Psoas muscle (tissue), 8 donors: ENCODE measurements around the gene SPTA1. TPM values are rescaled to one million over a fixed set of nuclear protein-coding genes. Genes with fewer than 3 reads are reported as not detected.

Source experiments
- ATAC-seq, 4 donors: fragments of 200-7000 bp; cut with Tn5 transposase; one replicate each; pipeline ENCODE4 v1.9.1; 2020; ENCODE audit warnings: moderate library complexity in 3 of 4, mild to moderate bottlenecking in 2 of 4
- DNase-seq, 2 donors: peaks; one replicate each; pipeline ENCODE4 v3.0.0-alpha.2; 2020
- H3K27ac ChIP-seq: fragments of 200-600 bp; one replicate; pipeline ENCODE4 v1.8.0; 2022
- H3K27me3 ChIP-seq, 3 donors: fragments of 200-600 bp in 1 of 3; one replicate each; pipeline versions ENCODE4 v1.6.1 to v1.8.0; 2013 to 2022; ENCODE audit warnings: low read length in 2 of 3, mild to moderate bottlenecking in 2 of 3, moderate library complexity in 1 of 3; ENCODE audit not compliant: insufficient read depth in 3 of 3
- H3K36me3 ChIP-seq, 2 donors: fragments of 200-600 bp in 1 of 2; one replicate each; pipeline versions ENCODE4 v1.6.1 to v1.8.0; 2013 to 2022; ENCODE audit warnings: low read depth in 1 of 2, mild to moderate bottlenecking in 1 of 2, moderate library complexity in 1 of 2; ENCODE audit not compliant: insufficient read depth in 1 of 2
- H3K4me1 ChIP-seq: fragments of 200-600 bp; one replicate; pipeline ENCODE4 v1.8.0; 2022
- H3K4me3 ChIP-seq: fragments of 200-600 bp; one replicate; pipeline ENCODE4 v1.8.0; 2022; ENCODE audit warnings: mild to moderate bottlenecking
- H3K9me3 ChIP-seq: fragments of 200-600 bp; one replicate; pipeline ENCODE4 v1.8.0; 2022
- WGBS, 3 donors: extraction: QIAGEN DNeasy Blood & Tissue Kit; methylation state at CpG; one replicate each; pipeline versions ENCODE4 v1.1.6 to v1.1.7; 2013; 5-methylcytosine and 5-hydroxymethylcytosine counted together
- intact Hi-C, 2 donors: fragments of 100-400 bp; cut with DNase I; formaldehyde crosslinking; loops; one replicate each; pipeline versions ENCODE4 v1.11.0 to v1.14.2; 2022
- long read RNA-seq, 2 donors: library from polyadenylated mRNA; unstranded; transcript quantifications; one replicate each; pipeline ENCODE4 v2.0.0, GENCODE V29; 2021
- polyA plus RNA-seq, 3 donors: library from polyadenylated mRNA; stranded (reverse); fragments of 200-250 nt; gene quantifications; one replicate each; pipeline ENCODE4 v1.2.3, GENCODE V29; 2013
- total RNA-seq, 4 donors: library from RNA; stranded (reverse); fragmentation: NEBNext Ultra II Directional in 2 of 4; extraction: Animal tissue kit (Norgen Biotek cat#: 25700) in 2 of 4; gene quantifications; one replicate each; pipeline versions ENCODE4 v1.2.1 to v1.2.4, GENCODE V29; 2021 to 2023
- TF ChIP-seq, protein P1 (sequence below): fragments of 200-600 bp; IDR thresholded peaks from one replicate; pipeline ENCODE4 v1.8.0; 2022; ENCODE audit warnings: antibody characterized with exemption
- donor health status: healthy with polysubstance abuse.
- donor health status: DM: no; HTN: no; CAD: no; lungs with moderate emphysema.
- donor health status: Bipolar disorder and iron deficiency.
- donor health status: healthy.
- donor health status: DM: yes; HTN: yes; CAD: no.
- donor health status: DM: no; HTN: no; CAD: no.
- donor health status: DM: no; HTN: no; CAD: no.
- donor health status: DM: yes; HTN: yes; CAD: no.

SPTA1 gene
- total RNA-seq (under 1 TPM in 2 of 4 donors, not detected in 2; 0.57 to 0.74 TPM), polyA plus RNA-seq (under 1 TPM; 0.05 to 0.14 (median 0.07) TPM)
- long read RNA-seq, donor 1, partial matches to known transcripts: 1 of 1 reads
- long read RNA-seq, donor 1, other reads (novel, unspliced or antisense): 0 of 1 reads
- long read RNA-seq, donor 2: 0 reads

DNA sequence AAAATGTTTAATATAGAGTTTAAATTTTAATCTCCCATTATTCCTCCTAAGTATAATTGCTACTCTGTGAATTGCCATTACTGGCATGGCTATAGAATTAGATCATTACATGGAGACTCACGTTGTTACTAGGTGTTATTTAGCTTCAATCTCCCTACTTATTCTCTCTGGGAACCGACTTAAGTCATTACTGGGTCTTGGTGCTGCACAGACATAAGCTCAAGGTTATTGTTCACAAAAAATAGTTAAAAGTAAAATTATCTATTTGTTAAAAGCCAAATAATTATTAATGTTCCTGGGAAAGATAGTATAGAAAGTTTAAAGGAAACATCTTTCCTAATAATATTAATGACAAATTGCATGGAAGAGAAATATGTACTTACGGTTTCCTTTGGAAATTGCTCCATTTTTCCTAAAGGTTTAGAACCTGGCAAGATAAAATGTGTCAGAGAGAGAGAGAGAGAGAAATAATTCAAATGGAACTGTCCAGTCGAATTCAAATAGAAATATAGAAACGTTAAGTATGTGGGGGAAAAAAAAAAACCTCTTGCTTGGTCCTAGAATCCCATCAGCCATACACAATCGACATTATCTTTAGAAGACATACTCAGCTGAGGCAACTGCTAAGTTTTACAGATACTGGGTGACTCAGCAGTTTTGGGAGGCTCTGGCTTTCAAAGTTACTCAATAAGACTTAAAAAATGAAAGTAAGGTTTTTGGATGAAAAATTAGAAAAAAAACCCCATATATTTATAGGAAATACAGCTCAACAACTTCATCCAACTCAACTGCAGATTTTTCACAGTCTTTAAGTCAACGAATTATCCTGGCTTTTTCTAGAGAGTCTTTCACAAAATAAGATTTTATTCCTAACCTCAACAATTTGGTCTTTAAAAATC is at the start of gene SPTA1:
TSS of gene SPTA1 (minus strand) at position 605 of the 899 bp plus-strand sequence. CDS start at position 407, 198 bp downstream.
- Histone ChIP-seq H3K4me3 (no peak within 1 kb of the TSS), H3K9me3 (no peaks in the 10 kb centered on the region), H3K36me3 (no peaks in the 10 kb centered on the region), H3K27ac (no peak within 1 kb of the TSS), H3K4me1 (no peaks in the 10 kb centered on the region), H3K27me3 (peaks cover 0 to 3% (median 0%) of the 10 kb centered on the region in 3 donors)
- intact Hi-C loops: no loop called here
- ATAC-seq: no peak
- WGBS, 3 donors: 60 to 67% (median 64%) methylated on average over 7 of the region's 7 CpGs
- no peak for DNase-seq
- TF ChIP-seq, protein P1, sequence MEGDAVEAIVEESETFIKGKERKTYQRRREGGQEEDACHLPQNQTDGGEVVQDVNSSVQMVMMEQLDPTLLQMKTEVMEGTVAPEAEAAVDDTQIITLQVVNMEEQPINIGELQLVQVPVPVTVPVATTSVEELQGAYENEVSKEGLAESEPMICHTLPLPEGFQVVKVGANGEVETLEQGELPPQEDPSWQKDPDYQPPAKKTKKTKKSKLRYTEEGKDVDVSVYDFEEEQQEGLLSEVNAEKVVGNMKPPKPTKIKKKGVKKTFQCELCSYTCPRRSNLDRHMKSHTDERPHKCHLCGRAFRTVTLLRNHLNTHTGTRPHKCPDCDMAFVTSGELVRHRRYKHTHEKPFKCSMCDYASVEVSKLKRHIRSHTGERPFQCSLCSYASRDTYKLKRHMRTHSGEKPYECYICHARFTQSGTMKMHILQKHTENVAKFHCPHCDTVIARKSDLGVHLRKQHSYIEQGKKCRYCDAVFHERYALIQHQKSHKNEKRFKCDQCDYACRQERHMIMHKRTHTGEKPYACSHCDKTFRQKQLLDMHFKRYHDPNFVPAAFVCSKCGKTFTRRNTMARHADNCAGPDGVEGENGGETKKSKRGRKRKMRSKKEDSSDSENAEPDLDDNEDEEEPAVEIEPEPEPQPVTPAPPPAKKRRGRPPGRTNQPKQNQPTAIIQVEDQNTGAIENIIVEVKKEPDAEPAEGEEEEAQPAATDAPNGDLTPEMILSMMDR: no peak

DNA sequence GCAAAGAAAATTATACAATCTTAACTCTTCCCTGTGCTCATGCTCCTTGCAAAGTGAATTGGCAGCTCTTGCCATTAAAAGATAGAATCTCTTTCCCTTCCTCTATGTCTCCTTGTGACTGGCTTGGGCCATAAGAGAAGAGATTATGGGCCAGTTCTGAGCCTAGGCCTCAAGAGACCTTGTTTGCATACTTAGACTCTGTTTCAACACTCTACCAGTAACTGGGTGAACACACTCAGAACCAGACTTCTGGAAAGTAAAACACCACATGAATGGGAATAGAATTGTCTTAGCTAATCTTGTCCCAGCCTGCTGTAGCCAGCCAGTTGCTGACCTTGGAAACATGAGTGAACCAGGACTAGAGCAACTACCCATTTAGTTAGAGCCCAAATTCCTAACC is 49.3 kb upstream of the SPTA1 start:
- no peak overlapping the region for H3K4me3 ChIP-seq
- no peak overlapping the region for H3K27ac ChIP-seq
- H3K4me1 ChIP-seq: no peaks in the 10 kb centered on the region
- ATAC-seq (no peak), DNase-seq (no peak)
- TF ChIP-seq, protein P1: no peak
- H3K36me3 ChIP-seq: no peaks in the 10 kb centered on the region
- no peaks in the 10 kb centered on the region for H3K27me3 ChIP-seq
- H3K9me3 ChIP-seq: no peaks in the 10 kb centered on the region
- intact Hi-C loops: no loop called here

DNA sequence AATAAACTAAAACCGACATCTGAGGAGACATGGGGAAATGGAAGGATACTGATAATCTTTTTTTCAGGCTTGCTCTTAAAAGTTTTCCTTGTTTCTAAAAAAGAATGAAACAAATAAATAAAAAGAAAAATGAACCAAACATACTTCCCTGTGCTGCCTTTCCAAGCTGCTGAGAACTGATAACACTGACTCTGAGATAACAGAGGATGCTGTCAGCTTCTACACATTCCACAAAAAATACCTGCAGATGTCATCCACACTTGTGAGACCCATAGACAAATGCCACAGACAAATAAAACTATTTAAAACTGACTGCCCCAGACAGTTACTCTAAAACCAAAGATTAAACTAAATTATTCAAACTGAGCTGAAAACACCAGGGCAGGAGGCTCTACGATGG is 46.0 kb upstream of the SPTA1 start:
- Histone ChIP-seq H3K27ac (no peak overlapping the region), H3K4me1 (no peaks in the 10 kb centered on the region), H3K9me3 (no peaks in the 10 kb centered on the region), H3K36me3 (no peaks in the 10 kb centered on the region), H3K4me3 (no peak overlapping the region), H3K27me3 (no peaks in the 10 kb centered on the region)
- TF ChIP-seq, protein P1: no peak
- intact Hi-C loops: no loop called here
- WGBS, 3 donors: 64 to 68% (median 67%) methylated on average over 2 of the region's 2 CpGs
- no peak for ATAC-seq
- no peak for DNase-seq

DNA sequence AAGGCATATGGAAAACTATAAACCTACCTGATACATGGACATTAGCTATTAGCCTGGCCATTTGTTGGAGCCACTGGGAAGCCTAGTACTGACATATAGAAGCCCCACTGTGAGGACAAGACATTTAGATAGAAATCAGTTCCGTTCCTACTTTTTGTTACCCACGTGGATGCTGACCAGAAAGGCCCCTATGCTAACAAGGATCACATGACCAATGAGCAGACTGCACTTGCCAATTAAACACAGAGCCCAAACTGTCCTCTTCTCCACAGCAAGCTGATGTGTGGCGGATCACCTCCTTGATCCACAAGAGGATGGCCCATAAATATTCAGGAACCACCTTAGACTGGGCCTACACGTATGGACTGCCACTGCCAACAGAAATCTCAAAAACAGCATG is 45.2 kb upstream of the SPTA1 start:
- no peak for DNase-seq
- Histone ChIP-seq H3K9me3 (no peaks in the 10 kb centered on the region), H3K27ac (no peak overlapping the region), H3K27me3 (no peaks in the 10 kb centered on the region), H3K36me3 (no peaks in the 10 kb centered on the region), H3K4me1 (no peaks in the 10 kb centered on the region), H3K4me3 (no peak overlapping the region)
- WGBS, 3 donors: 71 to 79% (median 78%) methylated on average over 4 of the region's 4 CpGs
- no peak for ATAC-seq
- intact Hi-C loops: no loop called here
- TF ChIP-seq, protein P1: no peak
